AG09319 (cell line): Measurements from ENCODE around the gene CFAP45.

ENCODE experiments used
- DNase-seq: peaks from one replicate; pipeline ENCODE4 v3.0.0-alpha.2; 2010; ENCODE audit warnings: low read depth; ENCODE audit errors: extremely low read depth
- TF ChIP-seq, protein P1 (sequence below): IDR thresholded peaks from 2 replicates; pipeline ENCODE4 v1.5.1; 2011; ENCODE audit warnings: low read depth, mild to moderate bottlenecking, inconsistent platforms, low read length, moderate library complexity

The CFAP45 gene

DNA sequence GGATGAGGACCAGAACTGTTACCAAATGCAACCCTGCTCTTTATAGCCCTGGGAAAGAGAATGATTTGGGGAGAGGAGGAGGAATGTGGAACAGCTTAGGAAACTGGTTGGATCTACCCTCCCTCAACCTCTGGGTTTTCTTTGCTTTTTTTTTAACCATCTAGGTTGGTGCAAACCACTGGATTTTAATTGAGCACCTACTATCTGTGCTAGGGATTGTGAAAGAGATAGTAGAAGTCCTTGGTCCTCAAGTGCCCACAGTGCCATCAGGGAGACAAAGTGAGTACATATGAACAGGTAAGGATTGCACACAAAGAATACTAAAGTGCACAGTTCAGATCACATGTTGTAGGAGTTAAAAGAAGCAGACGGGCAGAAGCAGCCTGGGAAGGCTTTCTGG lies 20.7 kb upstream of the CFAP45 start:
- no peak for DNase-seq
- TF ChIP-seq, protein P1, sequence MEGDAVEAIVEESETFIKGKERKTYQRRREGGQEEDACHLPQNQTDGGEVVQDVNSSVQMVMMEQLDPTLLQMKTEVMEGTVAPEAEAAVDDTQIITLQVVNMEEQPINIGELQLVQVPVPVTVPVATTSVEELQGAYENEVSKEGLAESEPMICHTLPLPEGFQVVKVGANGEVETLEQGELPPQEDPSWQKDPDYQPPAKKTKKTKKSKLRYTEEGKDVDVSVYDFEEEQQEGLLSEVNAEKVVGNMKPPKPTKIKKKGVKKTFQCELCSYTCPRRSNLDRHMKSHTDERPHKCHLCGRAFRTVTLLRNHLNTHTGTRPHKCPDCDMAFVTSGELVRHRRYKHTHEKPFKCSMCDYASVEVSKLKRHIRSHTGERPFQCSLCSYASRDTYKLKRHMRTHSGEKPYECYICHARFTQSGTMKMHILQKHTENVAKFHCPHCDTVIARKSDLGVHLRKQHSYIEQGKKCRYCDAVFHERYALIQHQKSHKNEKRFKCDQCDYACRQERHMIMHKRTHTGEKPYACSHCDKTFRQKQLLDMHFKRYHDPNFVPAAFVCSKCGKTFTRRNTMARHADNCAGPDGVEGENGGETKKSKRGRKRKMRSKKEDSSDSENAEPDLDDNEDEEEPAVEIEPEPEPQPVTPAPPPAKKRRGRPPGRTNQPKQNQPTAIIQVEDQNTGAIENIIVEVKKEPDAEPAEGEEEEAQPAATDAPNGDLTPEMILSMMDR = no peak

DNA sequence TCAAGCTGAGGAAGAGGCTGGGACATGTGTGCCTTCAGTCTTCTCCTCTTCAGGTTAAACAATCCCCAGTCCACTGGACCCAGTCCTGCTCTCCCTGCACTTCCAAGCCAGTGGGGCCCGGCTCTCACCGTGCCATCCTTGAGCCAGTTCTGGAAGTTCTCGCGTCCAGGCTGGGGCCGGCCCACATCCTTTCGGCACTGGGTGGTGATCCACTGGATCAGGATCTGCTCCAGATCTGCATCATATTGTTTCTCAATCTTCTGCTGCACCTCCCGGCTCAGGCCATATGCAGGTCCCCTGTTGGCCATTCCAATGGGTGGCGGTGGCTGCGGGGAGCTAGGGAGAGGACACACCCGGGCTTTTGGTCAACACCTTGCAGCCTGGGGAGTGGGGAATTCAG lies 20.2 kb upstream of the CFAP45 start:
- DNase-seq = no peak
- TF ChIP-seq, protein P1 = no peak

DNA sequence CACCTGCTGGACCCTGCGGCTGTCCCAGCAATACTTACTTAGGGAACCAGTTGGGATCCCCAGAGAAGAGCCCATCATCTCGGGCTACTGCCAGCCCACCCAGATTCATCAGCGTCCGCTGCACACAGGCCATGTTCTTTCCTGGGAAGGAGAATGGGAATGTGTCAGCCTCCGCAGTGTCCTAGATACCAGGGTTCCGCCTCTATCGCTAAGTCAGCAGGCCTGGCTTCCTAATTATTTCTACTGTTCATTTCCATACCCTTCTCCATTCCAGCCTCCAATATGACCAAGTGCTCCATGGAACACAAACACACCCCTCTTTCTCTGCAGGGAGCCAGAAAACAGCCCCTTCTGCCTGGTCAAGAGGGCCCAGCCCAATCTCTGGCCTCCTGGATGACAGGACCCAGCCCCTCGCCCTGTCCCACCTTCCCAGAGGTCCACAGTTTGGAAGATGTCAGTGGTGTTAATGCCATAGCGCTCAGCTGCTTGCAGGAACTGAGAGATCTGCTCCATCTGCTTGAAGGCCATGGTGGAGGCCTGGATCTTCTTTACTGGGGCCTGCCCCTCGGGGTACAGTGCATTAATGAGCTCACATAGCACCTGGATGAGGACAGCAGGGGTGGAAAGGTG lies 19.4 kb upstream of the CFAP45 start:
- no peak for DNase-seq
- TF ChIP-seq, protein P1 = no peak

DNA sequence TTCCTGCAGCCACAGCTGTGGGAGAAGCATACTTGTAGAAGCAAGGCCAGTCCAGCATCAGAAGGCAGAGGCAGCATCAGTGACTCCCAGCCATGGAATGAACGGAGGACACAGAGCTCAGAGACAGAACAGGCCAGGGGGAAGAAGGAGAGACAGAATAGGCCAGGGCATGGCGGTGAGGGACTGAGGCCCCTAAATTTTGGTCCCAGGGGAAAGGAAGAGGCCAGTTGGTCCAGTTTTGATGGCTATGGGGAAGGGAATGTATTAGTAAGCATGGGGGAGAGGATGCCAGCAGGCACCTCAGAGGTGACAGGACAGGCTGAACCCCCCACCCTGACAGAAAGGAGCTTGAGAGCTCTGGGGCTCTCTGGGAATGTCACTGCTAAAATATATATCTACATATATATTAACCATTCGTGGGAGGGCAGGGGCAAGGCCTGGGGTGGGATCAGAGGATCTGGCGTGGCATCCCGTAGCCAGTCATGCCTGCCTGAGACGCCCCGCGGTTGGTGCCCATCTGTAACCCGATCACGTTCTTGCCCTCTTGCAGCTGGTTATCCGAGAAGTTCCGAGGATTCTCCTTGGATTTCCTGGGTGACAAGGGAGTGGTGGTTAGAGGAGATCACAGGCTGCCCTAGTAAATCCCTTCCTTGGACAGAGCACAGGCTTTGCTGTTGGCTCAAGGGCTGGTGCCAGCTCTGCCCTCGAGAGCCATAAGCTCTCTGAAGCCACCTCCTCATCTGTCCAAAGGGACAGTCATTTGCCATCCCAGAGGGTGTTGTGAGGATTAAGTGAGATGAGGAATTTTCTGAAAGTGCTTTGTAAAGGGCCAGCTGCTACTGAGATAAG lies 18.6 kb upstream of the CFAP45 start:
- TF ChIP-seq, protein P1 = no peak
- DNase-seq = no peak

DNA sequence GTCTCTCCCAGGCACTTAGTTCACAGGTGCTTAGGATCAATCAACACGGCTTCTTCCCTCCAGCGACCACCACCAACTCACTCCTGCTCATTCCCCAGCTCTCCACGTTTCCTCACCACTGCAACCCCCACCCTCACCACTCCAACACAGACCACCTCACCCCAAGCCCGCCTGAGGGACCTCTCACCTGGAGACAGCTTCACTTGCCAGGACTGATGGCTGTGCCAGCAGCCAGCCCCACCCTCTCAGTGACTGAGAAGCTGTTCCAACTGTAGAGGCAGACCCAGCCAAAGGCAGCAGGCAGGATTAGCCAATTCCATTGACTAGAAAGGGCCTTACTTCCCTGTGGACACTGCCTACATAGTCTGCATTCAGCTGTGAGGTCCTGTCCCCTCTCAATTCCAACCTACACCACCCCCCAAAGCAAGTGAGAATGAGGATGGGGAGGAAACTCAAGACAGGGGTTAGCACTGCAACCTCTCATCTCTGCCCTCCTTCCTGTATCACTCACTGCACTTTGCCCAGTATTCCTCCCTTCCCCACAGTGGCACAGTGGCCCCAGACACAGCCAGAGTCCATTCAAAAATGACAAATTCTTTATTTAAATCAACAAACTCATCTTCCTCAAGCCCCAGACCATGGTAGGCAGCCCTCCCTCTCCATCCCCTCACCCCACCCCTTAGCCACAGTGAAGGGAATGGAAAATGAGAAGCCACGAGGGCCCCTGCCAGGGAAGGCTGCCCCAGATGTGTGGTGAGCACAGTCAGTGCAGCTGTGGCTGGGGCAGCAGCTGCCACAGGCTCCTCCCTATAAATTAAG lies 17.8 kb upstream of the CFAP45 start:
- TF ChIP-seq, protein P1 = no peak
- DNase-seq = no peak

DNA sequence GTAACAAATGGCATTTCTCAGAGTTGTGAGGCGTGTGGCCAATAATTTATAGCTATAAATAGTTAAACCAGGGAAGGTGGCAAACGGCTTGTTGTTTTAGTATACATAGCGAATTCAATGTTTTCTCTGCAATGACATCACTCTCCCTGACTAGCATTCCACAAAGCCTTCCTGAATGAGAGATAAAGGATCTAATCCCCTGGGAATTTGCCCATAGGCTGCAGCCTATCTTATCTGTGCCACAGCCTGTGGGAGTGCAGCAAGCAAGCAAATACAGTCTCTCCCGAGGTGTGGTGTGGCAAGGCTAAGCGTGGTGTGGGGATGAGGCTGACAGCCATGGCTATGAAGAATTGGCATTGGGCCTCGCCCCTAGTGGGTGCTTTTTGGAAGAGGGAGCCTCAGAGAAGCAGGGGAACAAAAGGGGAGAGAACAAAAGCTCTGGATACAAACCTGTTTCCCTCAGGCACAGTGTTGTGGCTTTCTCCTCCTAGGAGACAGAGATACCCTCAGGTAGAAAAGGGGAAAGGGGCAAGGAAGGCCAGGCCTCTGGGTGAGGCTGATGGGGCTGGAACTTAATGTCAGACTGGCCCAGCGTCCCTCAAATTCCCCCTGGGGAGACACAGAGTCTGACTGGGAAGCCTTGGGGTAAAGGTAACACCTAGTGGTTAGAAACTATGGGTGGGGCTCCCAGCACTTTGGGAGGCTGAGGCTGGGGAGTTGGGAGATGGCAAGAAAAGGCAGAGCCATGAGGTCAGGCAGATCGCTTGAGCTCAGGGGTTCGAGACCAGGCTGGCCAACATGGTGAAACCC lies 16.5 kb upstream of the CFAP45 start:
- DNase-seq = no peak
- TF ChIP-seq, protein P1 = no peak
